ENCODE measurements around the gene PARD3.

Gene PARD3

DNA sequence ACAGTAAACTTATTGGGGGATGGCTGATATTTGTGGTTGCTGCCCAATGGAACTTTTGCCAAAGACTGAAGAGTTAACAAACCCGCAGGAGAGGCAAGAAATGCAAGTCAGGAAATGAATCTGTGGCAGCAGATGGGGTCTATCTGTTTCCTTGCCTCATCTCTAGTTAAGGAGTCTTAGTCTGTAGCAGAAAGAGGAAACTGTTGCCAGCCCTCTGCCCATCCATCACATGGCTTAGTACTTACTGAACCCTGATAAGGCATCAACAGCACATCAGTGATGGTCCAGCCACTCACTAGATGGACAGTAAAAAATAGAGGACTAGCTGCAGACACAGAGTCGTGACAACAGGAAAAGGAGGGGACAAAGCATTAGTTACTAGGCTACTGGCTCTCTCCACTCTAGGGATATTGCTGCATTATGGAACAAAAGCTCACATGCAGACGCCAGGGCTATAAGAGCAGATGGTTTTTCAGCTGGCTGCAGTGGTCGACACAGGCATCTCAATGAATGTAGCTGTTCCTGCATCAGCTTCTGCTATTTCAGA, 614.7 kb downstream of the PARD3 start:
- no peak for DNase-seq (ENCODE audit: low read depth in 1 of 2, low spot score in 1 of 2)

DNA sequence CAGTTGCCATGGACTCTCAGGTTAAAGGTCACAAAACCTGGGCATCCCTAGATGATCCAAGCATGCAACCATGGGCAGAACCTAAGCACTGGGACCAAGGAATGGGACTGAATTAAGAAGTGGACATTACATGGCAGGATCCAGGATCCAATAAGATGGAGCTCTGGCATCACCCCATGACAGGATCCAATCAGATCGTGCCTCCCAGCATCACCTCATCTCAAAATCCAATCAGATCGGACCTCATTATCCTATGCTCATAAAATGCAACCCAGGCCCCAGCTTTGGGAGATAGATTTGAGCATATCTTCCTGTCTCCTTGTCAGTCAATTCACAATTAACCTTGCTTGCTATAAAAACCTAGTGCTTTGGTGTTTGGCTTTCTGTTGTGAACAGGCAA, 616.1 kb downstream of the PARD3 start:
- no peak for DNase-seq (ENCODE audit: low read depth in 1 of 2, low spot score in 1 of 2)

DNA sequence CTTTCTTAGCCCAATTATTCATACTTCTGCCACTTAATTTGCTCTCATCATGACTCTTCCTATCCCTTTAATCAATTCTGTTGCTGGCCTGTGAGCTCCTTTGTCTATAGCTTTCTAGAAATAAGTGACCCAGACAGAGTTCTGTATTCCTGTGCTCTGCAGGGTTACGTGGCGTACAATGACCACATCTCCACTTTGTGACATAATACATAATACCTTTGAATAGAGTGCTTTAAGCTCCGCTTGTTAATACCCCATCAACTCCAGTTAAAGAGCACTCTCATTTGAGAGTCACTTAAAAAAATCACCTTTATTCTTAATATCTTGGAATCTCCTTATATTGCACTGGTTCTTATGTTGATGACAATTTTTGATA, 619.0 kb downstream of the PARD3 start:
- no peak for DNase-seq (ENCODE audit: low read depth in 1 of 2, low spot score in 1 of 2)

DNA sequence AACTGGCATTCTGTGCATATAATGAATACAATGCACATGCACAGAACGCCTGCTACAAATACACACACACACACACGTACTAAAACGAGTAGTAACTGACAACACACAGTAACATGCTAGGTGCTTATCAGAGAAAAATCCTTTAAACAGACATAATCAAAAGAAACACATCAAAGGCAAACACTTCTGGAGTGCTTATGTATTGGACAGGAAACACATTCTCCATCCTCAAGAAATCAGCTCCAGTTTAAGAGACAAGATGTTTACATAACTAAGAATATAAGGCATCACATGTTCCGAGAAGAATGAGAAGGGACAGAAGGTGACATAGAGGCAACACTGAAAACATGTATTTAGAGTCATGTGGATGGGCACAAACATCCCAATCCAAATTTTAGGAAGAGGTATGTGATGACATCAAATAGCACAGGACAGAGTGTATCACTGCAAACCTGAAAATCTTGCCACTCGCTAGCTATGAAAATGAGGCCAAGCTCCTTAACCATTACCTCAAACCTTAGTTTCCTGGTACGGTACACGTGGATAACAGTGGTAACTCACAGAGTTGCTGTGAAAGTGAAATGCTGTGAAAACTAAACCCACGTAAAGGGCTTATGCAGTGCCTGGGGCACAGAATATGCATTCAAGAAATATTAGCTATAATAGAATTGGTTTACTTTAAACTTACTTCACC, 619.6 kb downstream of the PARD3 start:
- DNase-seq (ENCODE audit: low read depth in 1 of 2, low spot score in 1 of 2) = no peak

DNA sequence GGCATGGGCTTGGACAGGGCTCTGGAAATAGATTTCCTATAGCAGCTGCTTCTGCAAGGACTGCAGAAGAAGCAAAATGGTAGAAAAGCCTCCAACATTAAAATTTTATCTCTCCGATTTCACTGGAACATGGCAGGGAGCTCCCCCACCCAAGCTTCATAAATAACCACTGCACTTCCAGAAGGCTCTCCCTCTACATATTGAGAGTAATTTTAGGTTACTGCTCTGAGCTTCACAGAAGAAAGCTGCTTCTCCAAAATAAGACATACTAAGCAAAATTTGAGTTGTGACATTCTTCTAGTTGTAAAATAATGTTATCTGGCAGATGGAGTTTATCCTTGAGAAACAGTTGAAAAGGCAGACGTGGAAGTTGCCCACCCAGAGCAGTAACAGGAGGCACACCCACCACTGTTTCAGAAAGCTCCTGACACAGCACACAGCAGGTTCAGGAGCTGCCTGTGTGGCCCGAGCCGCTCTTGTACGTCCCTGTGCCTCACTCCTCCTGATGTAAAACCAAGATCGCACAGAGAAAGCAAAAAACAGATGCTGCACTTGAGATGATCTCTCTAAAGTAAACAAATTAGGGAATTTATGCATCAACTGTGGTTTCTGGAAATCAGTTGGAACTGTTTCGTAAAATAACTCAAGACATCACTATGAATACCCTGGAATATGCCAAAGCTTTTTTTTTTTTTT, 621.0 kb downstream of the PARD3 start:
- no peak for DNase-seq (ENCODE audit: low read depth in 1 of 2, low spot score in 1 of 2)

DNA sequence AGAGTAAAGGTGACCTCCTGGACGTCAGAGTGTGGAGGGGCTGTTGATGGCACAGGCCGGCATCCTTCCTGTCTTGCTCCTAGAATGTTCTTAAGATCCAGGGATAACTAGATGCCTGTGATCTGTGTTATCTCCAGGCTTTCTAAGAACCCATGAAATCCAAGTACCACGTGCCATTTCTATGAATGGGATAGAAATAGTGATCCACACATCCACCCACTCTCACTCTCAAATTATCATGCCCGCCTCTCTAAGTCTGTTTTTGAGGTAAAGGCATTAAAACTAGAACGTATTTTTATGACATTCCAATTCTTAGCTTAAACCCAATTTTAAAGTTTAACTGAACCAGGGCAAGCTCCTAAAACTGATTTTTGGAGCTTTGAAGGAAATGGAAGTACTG, 622.5 kb downstream of the PARD3 start:
- no peak for DNase-seq (ENCODE audit: low read depth in 1 of 2, low spot score in 1 of 2)

DNA sequence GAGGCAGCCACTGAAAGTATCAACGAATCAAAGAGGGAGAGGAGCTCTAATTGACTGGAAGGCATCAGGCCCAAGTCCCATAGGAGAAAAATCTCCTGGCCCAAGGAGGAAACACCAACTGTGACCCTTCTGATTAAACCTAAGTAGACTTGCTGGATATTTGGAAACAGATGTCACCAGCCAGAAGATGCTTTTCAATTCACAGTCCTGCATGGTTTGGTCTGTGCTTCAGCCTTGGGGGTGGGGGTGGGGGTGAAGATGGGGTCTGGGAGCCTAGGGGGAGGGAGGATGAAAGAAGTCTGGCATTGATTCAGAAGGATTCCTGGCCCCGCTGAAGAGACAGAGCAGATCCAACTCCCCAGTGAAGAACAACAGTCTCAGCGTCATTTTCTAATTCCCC, 623.7 kb downstream of the PARD3 start:
- DNase-seq (ENCODE audit: low read depth in 1 of 2, low spot score in 1 of 2) = no peak

DNA sequence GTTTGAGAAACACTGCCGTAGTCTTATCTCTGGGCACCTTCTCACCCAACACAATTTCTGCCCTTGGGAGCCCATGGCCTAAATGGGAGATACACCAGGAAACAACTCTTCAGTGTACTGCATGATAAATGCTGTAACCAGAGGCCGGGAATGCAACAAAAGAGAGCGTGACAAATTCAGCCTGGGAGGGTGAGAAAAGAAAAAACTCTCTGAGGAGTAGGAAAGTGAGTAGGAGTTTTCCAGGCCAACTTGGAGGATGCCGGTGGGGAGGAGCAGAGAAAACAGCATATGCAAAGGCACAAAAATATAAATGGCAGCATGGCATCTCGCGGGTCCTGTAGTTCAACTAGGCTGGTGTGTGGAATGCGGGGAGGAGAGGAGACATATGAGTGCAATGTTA, 624.5 kb downstream of the PARD3 start:
- DNase-seq (ENCODE audit: low read depth in 1 of 2, low spot score in 1 of 2) = no peak

DNA sequence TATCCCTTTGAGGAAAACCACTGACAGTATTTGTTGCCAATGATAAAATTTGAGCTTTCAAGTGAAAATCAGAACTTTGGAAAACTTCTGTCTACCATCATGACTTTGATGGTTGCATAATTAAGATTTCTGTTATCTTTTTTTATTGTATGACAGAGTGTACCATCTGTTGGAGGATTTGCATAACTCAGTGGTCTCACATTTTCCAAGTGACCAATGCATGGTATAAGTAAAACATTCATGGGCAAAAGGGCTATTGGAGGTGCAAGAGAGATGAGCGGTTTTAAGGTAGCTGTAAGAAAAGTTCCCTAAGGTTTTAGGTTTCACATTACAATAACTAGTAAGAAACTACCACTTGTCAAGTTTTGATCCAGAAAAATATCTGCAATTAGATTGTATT, 625.3 kb downstream of the PARD3 start:
- DNase-seq (ENCODE audit: low read depth in 1 of 2, low spot score in 1 of 2) = no peak

DNA sequence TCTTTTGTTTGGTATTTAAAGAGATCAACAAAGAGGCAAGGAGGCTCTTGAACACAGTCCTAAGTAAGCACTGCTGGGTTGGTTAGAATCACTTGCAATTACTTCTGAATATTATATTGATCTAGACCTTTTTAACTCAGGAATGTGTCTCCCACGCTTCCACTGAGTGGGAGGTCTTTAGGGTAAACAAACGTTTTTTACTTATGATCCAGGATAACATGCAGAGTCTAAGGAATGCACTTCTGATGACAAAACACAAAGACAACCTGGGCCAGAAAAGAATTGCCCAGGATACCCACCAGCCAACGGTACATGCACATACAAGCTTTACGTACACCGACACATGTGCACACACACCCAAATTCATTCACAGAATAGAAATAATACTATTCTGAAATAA, 626.9 kb downstream of the PARD3 start:
- no peak for DNase-seq (ENCODE audit: low read depth in 1 of 2, low spot score in 1 of 2)

DNA sequence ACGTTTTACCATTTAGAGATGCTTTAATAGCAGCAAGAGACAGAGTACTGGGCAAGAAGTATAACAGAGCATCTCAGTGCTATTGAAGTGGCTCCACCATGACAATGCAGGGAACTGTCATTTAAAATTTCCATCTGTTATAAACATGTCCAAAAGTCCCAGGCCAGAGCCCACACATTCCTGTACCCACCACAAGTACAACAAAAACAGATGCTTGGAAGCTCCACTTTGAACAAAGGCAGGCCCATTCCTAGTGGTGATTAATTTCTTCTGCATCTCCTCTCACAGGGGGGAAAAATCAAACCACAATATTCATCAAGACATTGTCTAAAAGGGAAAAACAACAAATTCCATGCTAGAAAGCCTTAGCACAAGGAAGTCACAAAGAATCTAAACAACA, 627.9 kb downstream of the PARD3 start:
- DNase-seq (ENCODE audit: low read depth in 1 of 2, low spot score in 1 of 2) = no peak

DNA sequence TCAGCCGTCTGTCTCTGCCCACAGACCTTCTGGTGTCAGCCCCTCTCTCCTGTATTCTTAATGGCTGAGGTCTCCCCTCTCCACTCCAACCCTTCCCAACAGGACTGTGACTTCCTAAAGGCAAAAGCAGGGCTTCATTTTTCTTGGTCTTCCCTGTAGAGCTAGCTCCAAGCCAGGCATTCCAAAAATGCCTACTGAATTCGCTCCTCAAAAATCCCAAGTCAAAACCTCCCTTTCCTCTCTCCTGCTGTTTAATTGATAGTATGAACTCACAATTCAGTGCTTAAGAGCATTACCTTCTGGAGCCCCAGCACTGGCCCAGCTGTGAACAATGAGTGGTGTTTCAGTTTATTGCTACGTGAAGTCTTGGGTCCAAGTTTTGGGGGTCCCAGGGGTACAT, 628.4 kb downstream of the PARD3 start:
- DNase-seq (ENCODE audit: low read depth in 1 of 2, low spot score in 1 of 2) = no peak

DNA sequence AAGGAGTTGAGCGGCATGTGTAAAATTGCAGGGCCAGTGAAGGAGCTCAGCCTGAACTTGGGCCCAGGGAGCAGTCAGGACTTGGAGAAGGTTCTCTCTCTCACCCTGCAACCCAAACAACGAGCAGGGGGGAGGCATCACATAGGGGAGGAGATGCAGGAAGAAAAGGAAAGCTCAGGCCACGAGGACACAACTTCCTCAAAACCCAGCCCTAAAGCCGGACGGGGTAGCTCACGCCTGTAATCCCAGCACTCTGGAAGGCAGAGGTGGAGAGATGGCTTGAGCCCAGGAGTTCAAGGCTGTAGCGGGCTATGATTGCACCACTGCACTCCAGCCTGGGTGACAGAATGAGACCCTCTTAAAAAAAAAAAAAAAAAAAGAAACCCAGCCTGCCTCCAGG, 629.1 kb downstream of the PARD3 start:
- DNase-seq (ENCODE audit: low read depth in 1 of 2, low spot score in 1 of 2) = no peak

DNA sequence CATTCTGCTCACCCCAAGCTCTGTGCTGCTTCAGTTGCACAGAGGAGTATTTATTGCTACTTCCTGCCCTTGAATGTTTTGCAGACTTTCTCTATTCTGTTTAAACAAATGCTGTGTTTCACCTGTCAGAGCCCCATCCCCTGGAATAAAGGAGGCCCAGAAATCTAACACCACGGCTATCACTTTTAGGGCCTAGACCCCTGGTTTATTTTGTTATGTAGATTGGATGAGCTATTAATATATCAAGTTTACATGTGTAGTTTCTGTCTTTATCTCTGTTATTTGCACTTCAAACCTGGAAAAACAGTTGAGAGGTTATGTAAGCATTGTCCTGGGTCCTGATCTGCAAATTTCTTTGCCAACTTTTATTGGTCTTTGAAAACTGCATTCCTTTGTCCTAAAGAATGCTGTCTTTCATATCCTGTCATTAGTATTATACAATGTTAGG, 630.1 kb downstream of the PARD3 start:
- no peak for DNase-seq (ENCODE audit: low read depth in 1 of 2, low spot score in 1 of 2)

DNA sequence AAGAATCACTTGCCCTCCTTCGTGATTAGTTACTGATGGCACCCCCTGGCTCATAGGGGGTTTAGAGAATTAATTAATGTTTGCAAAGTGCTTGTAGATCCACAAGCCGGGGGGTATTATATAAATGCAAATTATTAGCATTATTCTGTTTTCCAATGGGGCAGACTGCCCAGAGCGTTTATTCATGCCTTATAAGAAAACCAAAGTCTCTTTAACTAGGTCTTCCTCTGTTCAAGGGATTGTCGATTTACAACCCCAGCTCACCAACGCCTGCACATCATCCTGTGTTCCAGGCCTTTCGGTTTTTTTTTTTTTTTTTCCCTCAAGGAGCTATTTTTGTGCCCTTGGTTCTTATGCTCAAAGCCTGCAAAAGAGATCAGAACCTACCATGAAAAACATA, 630.7 kb downstream of the PARD3 start:
- DNase-seq (ENCODE audit: low read depth in 1 of 2, low spot score in 1 of 2) = no peak

DNA sequence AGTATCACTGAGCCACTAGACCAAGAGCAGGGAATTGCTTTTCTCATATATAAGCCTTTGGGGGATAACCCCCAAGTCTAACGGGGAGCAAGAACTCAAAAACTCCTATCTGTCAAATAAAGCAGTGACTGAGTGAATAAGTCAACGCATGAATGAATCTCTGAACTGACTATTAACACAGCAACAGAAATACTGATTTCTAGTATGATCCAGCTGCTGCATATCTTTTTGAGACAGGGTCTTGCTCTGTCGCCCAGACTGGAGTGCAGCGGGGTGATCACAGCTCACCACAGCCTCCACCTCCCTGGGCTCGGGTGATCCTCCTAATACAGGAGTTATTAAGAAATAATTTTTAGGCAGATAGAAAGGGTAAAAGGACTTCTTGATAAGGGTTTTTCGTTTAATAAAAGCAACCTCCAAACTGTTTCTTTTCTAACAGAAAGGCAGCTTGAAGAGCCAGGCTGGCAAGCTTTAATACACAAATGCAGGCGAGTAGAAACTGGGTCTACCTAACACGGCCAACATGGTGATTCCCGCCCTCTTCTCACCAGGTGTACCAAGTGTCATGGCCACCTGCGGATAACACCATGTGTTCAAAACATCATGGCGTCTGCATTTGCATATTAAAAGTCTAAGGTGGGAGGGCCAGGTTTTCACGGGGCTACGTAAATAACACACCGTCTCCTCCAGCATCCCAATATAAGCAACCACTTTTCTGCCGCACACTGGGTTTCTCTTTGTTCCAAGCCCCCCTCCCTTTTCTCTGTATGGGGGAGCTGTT, 631.9 kb downstream of the PARD3 start:
- DNase-seq (ENCODE audit: low read depth in 1 of 2, low spot score in 1 of 2) = no peak

DNA sequence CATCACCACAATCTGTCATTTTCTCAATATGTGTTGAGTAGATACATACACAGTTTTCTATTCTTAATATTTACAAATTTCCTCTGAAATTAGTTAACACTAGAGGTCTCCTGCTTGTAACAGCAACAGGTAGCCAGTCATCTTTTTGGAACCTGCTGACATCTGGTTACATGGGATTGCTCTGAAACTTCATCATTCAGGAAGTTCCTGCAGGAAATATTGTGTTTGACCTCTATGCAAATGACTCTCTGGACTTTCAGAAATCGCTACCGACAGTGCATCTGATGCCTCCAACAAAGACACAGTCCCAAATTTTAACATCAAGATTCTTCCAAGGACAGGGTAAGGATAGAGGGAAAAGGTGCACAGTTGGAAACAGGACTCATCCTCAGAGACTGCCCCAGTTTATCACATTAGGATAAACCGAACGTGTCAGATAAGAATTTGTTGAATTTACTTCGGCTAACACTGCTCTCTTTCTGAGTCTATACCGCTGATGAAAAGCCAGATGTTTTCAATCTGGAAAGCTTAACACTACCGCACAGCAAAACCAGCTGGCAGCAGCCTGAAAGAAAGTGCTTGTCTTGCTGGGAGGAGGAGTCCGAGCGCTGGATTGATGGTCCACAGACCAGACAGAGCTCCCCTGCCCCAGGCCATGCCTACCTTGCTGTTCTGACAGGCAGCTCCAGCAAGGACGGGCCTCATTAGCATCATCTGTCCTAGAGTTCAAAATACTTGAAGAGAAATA, 633.4 kb downstream of the PARD3 start:
- no peak for DNase-seq (ENCODE audit: low read depth in 1 of 2, low spot score in 1 of 2)

DNA sequence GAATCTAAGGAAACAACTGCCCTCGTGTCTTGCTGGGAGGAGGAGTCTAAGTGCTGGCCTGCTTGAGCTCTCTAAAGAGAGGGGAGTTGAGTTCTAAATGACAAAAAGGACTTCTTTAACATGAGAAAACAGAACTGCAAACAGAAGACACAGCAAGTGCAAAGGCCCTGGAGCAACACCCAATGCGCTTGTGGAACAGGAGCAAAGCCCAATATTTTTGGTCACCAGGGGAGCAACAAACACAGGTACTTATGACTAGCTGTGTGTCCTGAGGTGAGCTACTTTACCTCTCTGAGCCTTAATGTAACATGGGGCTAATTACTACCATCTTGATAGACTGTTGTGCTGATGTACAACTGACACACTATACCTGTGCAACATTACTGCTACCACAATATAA, 634.3 kb downstream of the PARD3 start:
- no peak for DNase-seq (ENCODE audit: low read depth in 1 of 2, low spot score in 1 of 2)

DNA sequence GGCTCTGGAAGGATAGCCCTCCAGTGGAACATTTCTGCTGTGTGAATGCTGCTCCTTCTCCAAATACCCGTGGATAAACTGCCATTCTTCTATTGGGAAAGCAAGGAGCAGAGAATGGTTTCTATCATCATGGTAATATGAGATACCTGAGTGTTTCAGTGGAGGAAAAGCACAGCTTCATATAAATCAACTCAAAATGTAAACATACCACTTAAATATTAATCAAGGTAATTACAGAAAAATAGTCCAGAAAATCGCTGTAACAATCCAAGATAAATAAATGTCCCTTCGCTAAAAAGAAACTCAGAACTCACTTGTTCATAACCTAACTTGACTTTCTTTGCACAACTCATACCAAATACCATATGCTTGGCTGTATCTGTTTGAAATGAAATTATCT, 635.8 kb downstream of the PARD3 start:
- no peak for DNase-seq (ENCODE audit: low read depth in 1 of 2, low spot score in 1 of 2)

DNA sequence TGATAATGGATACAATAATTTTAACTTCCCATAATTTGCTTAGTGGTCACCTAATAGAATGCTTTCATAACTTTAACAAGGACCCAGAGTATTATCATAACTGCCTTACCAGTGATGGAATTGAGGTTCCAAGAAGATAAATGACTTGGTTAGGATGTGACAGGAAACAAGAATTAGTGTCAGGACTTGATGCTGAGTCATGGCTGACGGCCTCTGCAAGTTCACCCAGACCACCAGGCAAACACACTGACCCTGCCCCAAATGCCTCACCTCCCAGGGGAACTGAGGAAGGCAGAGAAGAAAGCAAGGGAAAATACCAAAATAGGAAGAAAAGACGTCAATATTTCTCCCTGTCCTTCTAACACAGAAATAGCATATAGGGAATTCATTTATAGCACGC, 636.3 kb downstream of the PARD3 start:
- no peak for DNase-seq (ENCODE audit: low read depth in 1 of 2, low spot score in 1 of 2)

DNA sequence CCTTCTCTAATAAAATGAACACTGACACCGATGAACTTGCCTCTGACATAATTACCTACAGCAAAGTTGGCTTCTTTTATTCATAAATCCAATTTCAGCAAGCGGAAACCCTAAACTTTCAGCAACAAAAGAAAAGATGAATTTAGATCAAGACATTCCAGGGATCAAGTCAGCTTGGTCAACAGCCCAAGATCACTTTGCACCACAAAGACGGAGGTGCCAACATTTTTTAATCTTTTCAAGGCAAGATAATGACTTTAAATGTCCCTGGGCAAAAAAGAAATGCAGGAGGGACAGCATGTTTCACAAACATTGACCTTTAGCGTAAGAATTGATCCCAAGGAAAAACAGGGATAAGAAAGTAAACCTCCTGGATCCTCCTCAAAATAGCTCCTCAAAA, 636.9 kb downstream of the PARD3 start:
- no peak for DNase-seq (ENCODE audit: low read depth in 1 of 2, low spot score in 1 of 2)
